ENCODE results near the gene OR4D2.

- no peak for TF ChIP-seq EZH2phosphoT487 (IDR thresholded peaks at IDR 0.05; ENCODE audit: low read depth)
- TF ChIP-seq CTCF (IDR thresholded peaks at IDR 0.05; ENCODE audit: low read depth, low read length) = no peak
Measured at GRCh38 chr17:58184308-58184985, 17.7 kb downstream of the OR4D2 start.
